LoVo (cell line): ENCODE results near the gene TIAL1.
"Not testable (repeated sequence)": the region's sequence is repeated elsewhere in the genome, so short reads cannot be mapped to it uniquely, and the experiment has no call there.

Experiments
- DNase-seq: peaks from one replicate; pipeline ENCODE4 v3.0.0-alpha.2; 2016; ENCODE audit warnings: low spot score

Gene TIAL1

GRCh38 chr10:119549247-119549999 lies 47.3 kb downstream of the TIAL1 start:
- DNase-seq: no peak

- DNase-seq: peak; percentile 27
These were observed 50.8 kb downstream of the TIAL1 start for GRCh38 chr10:119546009-119546408.

DNA sequence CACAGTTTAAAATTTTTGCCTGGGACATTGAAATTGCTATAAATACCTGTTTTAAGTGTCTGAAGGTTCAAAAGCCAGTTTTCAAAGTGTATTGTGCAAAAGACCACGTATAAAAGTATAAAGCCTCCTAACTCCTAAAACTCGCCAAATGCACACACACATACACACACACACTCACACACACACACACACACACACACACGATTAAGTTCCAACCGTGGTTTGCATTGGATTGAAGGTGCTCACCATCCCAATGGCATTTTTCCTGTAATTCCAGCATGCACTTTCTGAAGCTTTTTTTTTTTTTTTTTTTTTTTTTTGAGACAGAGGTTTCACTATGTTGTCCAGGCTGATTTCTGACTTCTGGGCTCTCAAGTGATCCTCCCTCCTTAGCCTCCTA lies 51.5 kb downstream of the TIAL1 start:
- DNase-seq: no peak

GRCh38 chr10:119543814-119544642 lies 52.7 kb downstream of the TIAL1 start:
- no peak for DNase-seq

DNA sequence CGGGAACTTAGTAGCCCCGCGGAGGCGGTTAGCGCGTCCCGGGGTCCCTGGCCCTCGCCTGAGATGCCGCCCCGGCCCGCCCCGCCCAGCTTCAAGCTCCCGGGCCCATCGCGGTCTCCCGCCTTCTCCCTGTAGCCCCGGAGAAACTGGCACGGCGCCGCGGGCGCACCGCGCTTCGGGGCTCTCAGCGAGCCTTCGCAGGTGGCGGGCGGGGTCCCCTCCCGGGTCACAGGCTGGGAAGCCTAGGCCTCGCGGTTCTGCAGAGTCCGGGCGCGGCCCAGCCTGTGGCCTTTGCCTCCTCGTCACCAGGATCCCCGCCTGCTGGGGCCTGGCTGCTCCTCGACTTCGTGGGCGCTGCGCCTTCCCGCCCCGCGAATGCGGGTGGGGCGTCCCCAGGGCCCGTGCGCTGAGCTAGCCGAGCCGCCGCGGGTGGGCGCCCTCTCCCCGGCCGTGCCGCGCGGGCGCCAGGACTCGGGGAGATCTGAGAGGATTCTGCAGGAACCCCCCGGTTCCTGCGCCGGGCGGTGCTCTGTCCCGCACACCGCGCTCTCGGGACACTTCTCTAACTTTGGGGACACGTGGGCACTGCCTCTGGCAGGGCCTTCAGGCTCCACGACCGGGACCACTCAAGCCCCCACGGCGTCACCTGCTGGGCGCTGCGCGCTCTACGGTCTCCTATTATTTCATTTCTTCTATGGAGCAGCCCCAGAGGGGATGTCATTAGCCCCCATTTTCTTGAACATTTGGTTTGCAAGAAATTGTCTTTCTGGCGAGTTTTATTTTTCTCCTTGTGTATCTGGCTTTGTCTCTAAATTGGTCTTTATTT lies 53.6 kb downstream of the TIAL1 start:
- peak; percentile 57 for DNase-seq

DNA sequence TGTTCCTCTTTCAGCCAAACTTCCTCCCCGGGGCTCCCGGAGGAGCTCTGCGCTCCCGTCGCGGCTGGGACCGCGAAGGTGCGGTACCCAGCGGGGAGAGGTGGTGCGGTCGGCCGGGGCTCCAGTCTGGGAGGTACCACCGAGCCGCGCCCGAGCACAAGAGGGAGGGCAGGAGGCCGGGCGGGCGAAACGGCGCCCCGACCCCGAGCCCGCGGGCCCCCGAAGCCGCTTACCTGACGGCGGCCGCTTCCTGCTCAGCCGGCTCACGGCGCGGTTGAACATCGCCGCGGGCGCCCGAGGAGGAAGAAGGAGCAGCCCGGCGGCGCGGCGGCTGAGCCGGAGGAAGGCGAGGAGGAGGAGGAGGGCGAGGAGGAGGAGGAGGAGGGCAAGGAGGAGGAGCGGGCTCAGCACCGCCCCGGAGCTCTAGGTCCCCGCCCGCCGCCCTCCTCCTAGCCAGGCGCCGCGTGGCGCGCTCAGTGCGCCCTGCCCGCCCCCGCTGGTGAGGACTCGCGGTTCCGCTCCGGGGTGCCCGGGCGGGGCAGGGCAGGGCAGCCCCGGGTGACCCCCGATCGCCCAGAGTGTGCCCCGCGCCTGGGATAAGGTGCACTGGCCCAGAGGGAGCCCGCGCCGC lies 54.3 kb downstream of the TIAL1 start, which contains the start of gene RGS10:
Gene RGS10, minus strand, starts transcription at position 363 of the 631 bp plus-strand sequence. Its CDS starts 81 bp downstream, at position 282.
- DNase-seq: peak; percentile 90

DNA sequence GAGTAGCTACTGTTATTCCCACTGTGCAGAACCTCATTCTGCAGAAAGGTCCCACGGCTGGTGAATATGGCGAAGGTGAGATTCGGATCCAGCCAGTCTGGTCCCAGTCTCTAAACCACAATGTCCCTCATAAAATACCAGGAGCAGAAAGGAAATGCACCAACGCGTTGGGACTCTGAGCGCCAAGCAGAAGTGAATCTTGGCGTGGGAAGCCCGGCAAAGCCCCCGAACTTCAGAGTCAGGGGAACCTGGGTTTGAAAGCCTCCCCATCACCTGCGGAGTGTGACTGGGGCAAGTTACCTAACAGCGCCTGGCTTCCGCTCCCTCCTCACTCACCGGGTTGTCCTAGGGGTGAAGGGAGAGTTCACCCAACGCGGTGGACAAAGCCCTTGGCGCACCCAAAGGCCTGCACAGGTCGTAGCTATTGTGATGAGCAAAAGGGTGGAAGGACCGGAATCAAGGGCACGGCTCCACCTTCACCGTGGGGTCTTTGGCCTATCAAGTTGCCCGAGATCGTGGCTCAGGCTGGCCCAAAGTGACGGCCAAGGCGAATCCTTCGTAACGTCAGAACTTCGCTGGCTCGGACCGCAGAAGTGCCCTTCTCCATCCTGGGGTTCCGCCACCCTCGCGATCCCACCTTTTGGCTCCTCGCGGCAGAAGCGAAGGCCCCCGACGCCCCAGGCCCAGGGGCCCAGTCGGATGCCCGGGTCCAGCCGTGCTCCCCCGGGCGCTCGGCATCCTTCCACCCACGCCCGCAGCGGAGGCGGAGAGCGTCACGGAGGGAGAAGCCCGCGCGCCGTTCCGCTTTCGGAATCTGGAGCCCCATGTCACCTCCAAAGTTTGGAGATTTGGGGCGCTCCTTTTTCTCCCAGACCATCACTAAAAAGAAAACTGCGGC lies 55.1 kb downstream of the TIAL1 start:
- DNase-seq: no peak

DNA sequence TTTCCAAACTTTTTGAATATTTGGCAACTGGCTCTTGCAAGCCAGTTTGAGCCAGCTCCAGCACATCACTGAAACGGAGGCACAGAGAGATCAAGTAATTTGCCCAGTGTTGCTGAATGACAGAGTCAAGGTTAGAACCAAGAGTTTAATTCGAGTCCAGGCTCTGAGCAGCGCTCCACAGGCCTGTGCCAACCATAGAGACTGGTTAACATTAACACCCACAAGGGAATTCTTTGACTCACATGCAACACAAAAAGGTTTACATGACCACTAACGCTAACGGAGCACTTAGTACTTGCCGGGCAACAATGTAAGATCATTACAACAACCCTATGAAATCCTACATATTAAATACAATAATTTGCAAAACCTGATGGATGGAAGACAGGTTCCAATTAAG lies 55.7 kb downstream of the TIAL1 start:
- no peak for DNase-seq

DNA sequence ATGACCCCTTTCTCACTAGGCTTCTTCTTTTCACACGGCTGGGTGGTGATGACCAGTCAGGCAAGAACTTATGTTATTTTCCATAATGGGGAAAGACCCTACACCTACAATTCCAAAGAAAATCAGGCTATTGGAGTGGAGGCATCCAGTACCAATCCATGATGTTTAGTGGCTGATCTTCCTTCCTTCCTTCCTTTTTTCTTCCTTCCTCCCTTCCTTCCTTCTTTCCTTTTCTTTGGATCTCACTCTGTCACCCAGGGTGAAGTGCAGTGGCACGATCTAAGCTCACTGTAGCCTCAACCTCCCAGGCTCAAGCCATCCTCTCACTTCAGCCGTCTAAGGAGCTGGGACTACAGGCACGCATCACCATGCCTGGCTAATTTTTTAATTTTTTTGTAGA lies 56.7 kb downstream of the TIAL1 start:
- DNase-seq: no peak

- DNase-seq: no peak
These were observed 57.4 kb downstream of the TIAL1 start for GRCh38 chr10:119539359-119539825.

DNA sequence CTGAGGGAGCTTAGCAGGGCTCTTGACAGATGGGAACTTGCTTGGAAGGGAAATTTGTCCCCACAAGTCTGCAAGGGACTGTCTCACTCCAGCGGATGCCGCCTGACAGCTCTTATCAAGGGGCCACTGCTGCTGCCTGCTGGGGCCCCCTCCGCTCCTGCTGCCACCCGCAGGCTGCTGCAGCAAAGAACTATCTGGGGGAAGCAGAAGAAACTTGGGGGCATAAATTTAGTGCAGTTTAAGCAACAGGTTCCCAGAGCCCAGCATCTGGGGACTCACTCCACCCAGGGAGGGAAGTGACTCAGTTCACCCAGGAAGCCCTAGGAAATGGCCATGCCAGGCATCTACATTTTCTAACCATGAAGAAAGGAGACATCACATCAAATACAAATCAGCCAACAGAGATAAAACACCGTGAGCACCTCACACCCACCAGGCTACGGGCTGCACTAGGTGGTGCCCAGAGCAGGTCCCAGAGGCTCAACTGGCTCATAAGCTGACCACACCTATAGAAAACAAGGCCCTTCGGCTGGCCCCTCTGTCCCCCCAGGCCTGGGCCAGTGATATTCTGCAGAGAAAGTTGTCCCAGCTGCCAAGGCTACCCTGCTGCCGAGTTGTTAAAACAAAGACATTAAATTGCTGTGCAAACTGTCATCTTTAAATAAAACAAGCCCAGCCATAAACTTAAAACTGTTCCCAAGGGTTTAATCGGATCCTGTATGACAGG lies 58.0 kb downstream of the TIAL1 start:
- DNase-seq: no peak

- no peak for DNase-seq
These were observed 58.7 kb downstream of the TIAL1 start for GRCh38 chr10:119537953-119538630.

- DNase-seq: no peak
These were observed 60.2 kb downstream of the TIAL1 start for GRCh38 chr10:119536508-119537025.

DNA sequence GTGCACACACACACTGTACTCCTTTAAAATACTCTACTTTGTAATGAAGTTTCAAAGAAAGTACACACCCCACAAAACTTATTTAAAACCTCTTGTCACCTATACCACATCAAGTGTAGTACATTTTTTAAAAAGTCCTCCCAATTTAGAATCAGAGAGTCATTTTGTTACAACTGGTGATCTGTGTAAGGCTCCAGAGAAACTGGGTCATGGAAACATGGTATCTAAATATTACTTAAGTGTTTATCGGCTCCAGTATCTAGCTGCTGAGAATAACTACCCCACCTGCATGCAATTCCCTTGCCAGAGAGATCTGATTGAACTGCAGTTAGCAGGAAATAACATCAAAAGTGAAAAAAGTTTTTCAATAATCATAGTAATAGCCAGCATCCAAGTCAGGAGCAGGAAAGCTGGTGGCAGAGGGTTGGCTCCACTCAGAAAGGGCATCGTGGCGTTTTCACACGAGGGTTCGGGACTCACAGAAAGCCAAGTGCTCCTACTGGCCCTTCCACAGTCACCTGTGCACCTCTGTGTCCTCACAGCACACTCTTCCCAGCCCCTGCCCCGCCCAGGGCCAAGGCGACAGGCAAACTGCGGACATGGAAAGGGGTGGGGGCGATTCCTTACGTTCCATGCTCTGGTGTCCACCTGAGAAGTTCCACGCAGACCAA lies 60.8 kb downstream of the TIAL1 start:
- DNase-seq: no peak

- DNase-seq: no peak
These were observed 61.5 kb downstream of the TIAL1 start for GRCh38 chr10:119535305-119535704.

DNA sequence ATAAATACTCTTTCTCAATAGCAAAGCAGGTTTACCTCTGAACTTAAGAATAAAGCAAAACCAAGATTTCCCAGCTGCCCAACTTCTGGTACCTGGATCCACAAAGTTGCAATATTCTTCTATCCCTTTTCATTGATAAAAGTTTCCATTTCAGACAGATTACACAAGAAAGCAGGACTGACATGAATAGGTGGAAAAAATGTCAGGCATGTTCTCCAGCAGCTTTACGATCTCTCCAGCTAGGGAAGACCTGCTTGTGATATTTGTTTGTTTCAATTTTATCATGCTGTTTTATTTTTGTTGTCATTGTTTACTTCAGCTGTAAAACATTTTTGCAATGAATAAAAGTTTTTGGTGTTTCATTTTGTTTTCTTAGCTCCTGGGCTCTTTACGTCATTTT lies 63.3 kb downstream of the TIAL1 start:
- no peak for DNase-seq

DNA sequence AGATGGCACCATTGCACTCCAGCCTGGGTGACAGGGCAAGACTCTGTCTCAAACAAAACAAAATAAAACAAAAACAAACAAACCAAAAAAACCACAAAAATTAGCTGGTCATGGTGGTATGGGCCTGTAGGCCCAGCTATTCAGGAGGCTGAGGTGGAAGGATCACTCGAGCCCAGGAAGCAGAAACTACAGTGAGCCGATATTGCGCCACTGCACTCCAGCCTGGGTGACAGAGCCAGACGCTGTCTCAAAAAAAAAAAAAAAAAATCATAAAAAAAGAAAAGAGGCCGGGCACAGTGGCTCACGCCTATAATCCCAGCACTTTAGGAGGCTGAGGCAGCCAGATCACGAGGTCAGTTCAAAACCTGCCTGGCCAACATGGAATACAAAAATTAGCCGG lies 64.0 kb downstream of the TIAL1 start:
- DNase-seq: not testable (repeated sequence)

DNA sequence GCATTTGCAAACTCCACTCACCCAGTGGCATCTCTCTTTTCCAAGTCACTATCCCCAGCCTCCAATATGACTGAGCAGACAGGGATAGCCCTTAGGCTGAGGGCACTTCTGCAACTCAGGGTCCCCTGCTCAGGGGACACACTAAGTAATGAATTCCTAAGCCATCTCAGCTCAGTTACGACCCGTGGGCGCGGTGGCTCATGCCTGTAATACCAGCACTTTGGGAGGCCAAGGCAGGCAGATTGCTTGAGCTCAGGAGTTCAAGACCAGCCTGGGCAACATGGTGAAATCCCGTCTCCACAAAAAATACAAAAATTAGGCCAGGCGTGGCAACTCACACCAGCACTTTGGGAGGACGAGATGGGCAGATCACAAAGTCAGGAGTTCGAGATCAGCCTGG lies 64.5 kb downstream of the TIAL1 start:
- DNase-seq: not testable (repeated sequence)

DNA sequence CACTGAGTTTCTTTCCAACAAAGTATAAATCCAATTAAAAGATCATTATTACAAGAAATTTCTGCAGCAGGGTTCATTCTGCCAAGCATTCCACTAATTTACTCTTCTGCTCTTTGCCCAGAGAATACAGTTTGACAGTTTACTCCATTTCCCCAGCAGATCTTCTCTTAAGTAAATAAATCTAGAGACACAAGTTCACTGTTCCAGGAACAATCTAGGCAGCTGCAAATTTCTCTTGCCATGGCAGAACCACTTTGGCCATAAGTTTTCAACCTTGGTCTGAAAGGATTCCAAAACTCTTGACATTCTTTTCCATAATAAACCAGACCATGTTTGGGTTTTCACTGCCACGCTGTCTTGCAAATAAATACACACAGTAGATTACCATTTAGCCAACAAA lies 65.7 kb downstream of the TIAL1 start:
- DNase-seq: no peak
